Erythroblast (primary cell): ENCODE measurements around the gene PDZRN3.

Experiments
- GATA1 ChIP-seq: IDR thresholded peaks from 2 replicates; pipeline ENCODE4 v1.6.1; 2011; ENCODE audit warnings: low read depth, mild to moderate bottlenecking, control low read depth, low read length, moderate library complexity
- POLR2A ChIP-seq: IDR thresholded peaks from 2 replicates; pipeline ENCODE4 v1.6.1; 2011; ENCODE audit warnings: mild to moderate bottlenecking, low read length

DNA sequence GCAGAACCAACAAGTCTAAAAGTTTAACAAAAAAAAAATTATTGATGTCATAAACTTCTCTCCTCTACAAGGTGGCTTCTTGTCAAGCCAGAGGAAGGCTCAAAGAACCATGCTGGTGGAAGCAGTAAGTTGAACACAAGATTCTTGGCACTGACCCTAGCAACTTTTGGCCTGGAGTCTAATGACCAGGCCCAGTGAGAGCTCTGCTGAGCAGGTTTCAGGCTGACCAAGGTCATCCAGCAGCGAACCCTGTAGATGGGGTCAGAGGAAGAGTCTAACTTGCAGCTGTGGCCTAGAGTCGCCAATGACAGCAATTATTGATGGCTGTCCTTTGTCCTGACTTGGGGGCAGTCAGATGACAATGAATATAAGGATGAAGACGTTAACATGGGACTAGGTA lies 43.1 kb upstream of the PDZRN3 start:
- TF ChIP-seq GATA1: no peak
- TF ChIP-seq POLR2A: no peak
